Transverse colon (tissue), 4 donors: ENCODE measurements around the gene UMODL1.

Source experiments
- EP300 ChIP-seq: sonication (generic); formaldehyde crosslinking; IDR thresholded peaks from one replicate; pipeline ENCODE4 v1.6.1; 2017; ENCODE audit warnings: antibody characterized with exemption, low read depth
- POLR2A ChIP-seq: fragments of 450-650 bp; IDR thresholded peaks from one replicate; pipeline ENCODE4 v1.6.1; 2016; ENCODE audit warnings: antibody characterized with exemption, mild to moderate bottlenecking, moderate library complexity
- POLR2AphosphoS5 ChIP-seq, 3 donors: sonication (generic); formaldehyde crosslinking; IDR thresholded peaks; one replicate each; pipeline ENCODE4 v1.6.1; 2016; ENCODE audit warnings: antibody characterized with exemption in 3 of 3
- TF ChIP-seq, protein P1 (sequence below), 5 experiments: fragments of 200-600 bp in 3 of 5; fragments of 450-650 bp in 2 of 5; sonication (generic) in 3 of 5; IDR thresholded peaks; 1 replicate in 2 of 5; 2 replicates in 3 of 5; pipeline ENCODE4 v1.5.1; 2016 to 2017; ENCODE audit warnings: antibody characterized with exemption in 5 of 5, inconsistent platforms in 3 of 5, mild to moderate bottlenecking in 2 of 5, moderate library complexity in 1 of 5

DNA sequence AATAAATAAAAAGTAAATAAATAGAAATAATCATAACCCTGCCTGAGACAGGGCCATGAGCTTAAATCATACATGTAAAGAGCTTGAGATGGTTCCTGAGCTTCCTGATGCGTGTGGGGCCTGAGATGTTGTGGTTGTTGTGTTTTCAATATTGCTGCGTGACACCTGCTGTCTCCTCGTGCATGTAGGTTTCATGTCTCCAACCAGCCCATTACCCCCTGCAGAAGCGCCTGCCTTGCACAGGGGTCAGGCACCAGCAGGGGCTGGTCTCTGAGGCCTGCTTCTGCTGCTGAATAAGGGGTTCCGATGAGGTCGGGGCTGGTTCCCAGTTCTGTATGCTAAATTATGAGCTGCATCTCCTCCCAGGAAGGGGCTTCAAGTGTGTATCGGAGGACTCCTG is 15.9 kb downstream of the UMODL1 start:
- TF ChIP-seq, protein P1, sequence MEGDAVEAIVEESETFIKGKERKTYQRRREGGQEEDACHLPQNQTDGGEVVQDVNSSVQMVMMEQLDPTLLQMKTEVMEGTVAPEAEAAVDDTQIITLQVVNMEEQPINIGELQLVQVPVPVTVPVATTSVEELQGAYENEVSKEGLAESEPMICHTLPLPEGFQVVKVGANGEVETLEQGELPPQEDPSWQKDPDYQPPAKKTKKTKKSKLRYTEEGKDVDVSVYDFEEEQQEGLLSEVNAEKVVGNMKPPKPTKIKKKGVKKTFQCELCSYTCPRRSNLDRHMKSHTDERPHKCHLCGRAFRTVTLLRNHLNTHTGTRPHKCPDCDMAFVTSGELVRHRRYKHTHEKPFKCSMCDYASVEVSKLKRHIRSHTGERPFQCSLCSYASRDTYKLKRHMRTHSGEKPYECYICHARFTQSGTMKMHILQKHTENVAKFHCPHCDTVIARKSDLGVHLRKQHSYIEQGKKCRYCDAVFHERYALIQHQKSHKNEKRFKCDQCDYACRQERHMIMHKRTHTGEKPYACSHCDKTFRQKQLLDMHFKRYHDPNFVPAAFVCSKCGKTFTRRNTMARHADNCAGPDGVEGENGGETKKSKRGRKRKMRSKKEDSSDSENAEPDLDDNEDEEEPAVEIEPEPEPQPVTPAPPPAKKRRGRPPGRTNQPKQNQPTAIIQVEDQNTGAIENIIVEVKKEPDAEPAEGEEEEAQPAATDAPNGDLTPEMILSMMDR (IDR thresholded peaks at IDR 0.05) = no peak
- TF ChIP-seq EP300 = no peak
- no peak for TF ChIP-seq POLR2A
- no peak for TF ChIP-seq POLR2AphosphoS5 (IDR thresholded peaks at IDR 0.05)
